Neural progenitor cell (in vitro differentiated cells): ENCODE results near the gene RENBP. TPM values are rescaled to one million over a fixed set of nuclear protein-coding genes. Genes with fewer than 3 reads are reported as not detected.

Experiments used
- DNase-seq: peaks from one replicate; pipeline ENCODE4 v3.0.0-alpha.2; 2016; ENCODE audit warnings: low spot score
- H2AFZ ChIP-seq: fragments of 200-600 bp; sonication (generic); replicated peaks from 2 replicates; pipeline ENCODE4 v1.6.1; 2016; ENCODE audit warnings: antibody characterized with exemption
- H3F3A ChIP-seq: fragments of 200-600 bp; sonication (generic); 2 replicates; pipeline ENCODE4 v1.6.1; 2016; ENCODE audit warnings: antibody characterized with exemption, low read depth
- H3K27ac ChIP-seq: fragments of 200-600 bp; sonication (generic); 2 replicates; pipeline ENCODE4 v1.5.1; 2016; ENCODE audit warnings: mild to moderate bottlenecking
- H3K27me3 ChIP-seq: fragments of 200-600 bp; sonication (generic); 2 replicates; pipeline ENCODE4 v1.6.1; 2016; ENCODE audit warnings: mild to moderate bottlenecking, moderate library complexity
- H3K36me3 ChIP-seq: fragments of 200-600 bp; sonication (generic); 2 replicates; pipeline ENCODE4 v1.5.1; 2016
- H3K4me1 ChIP-seq: fragments of 200-600 bp; sonication (generic); 2 replicates; pipeline ENCODE4 v1.6.1; 2016; ENCODE audit warnings: mixed run types
- H3K4me2 ChIP-seq: fragments of 200-600 bp; sonication (generic); 2 replicates; pipeline ENCODE4 v1.6.1; 2016
- H3K4me3 ChIP-seq: fragments of 200-600 bp; sonication (generic); 2 replicates; pipeline ENCODE4 v1.5.1; 2016
- H3K79me2 ChIP-seq: fragments of 200-600 bp; sonication (generic); 2 replicates; pipeline ENCODE4 v1.6.1; 2016; ENCODE audit warnings: low read depth
- H3K9ac ChIP-seq: fragments of 200-600 bp; sonication (generic); 2 replicates; pipeline ENCODE4 v1.6.1; 2016
- H3K9me3 ChIP-seq: fragments of 200-600 bp; sonication (generic); 2 replicates; pipeline ENCODE4 v1.5.1; 2016; ENCODE audit warnings: low read depth
- H4K20me1 ChIP-seq: fragments of 200-600 bp; sonication (generic); 2 replicates; pipeline ENCODE4 v1.6.1; 2016; ENCODE audit warnings: low read depth
- H3K27ac Mint-ChIP-seq: 3 replicates; pipeline ENCODE4 v1.8.0; 2021; ENCODE audit warnings: mixed read lengths
- H3K27me3 Mint-ChIP-seq: 2 replicates; pipeline ENCODE4 v1.8.0; 2022; ENCODE audit warnings: low read depth, mild to moderate bottlenecking, inconsistent platforms, moderate library complexity, mixed read lengths; ENCODE audit not compliant: insufficient read depth
- H3K36me3 Mint-ChIP-seq: 3 replicates; pipeline ENCODE4 v1.8.0; 2021; ENCODE audit warnings: mixed read lengths
- H3K4me1 Mint-ChIP-seq: 3 replicates; pipeline ENCODE4 v1.8.0; 2021; ENCODE audit warnings: mixed read lengths
- H3K4me3 Mint-ChIP-seq: 3 replicates; pipeline ENCODE4 v1.8.0; 2021; ENCODE audit warnings: mild to moderate bottlenecking, moderate library complexity, mixed read lengths
- H3K9me3 Mint-ChIP-seq: 3 replicates; pipeline ENCODE4 v1.8.0; 2020; ENCODE audit warnings: mixed read lengths
- CTCF ChIP-seq: fragments of 200-600 bp; sonication (generic); IDR thresholded peaks from 2 replicates; pipeline ENCODE4 v1.5.1; 2017; ENCODE audit warnings: antibody characterized with exemption, mild to moderate bottlenecking
- EZH2 ChIP-seq: fragments of 200-600 bp; sonication (generic); IDR thresholded peaks from 2 replicates; pipeline ENCODE4 v1.6.1; 2017; ENCODE audit warnings: antibody characterized with exemption, mild to moderate bottlenecking, moderate library complexity
- EZH2phosphoT487 ChIP-seq: fragments of 200-600 bp; sonication (generic); IDR thresholded peaks from 2 replicates; pipeline ENCODE4 v1.6.1; 2017; ENCODE audit warnings: antibody characterized with exemption
- total RNA-seq: library from RNA; depleted of rRNA; stranded (reverse); fragments of >200 nt; gene quantifications from 2 replicates; pipeline ENCODE4 v1.2.3, GENCODE V29; 2015; ENCODE audit warnings: low replicate concordance

RENBP gene
- total RNA-seq, 1 donor from 2014 or later, result 5.4 TPM

- H3K36me3 Mint-ChIP-seq, result peaks cover 39% of the 10 kb centered on the region
- H3F3A ChIP-seq, result peaks cover 6% of the 10 kb centered on the region
- H3K4me1 ChIP-seq, result no peaks in the 10 kb centered on the region
- peaks cover 11% of the 10 kb centered on the region for H3K79me2 ChIP-seq
- H3K4me2 ChIP-seq, result no peak overlapping the region
- no peak overlapping the region for H3K27ac ChIP-seq
- H3K27me3 Mint-ChIP-seq, result no peaks in the 10 kb centered on the region
- H2AFZ ChIP-seq, result no peak overlapping the region
- peaks cover 6% of the 10 kb centered on the region for H3K4me1 Mint-ChIP-seq
- H3K36me3 ChIP-seq, result no peaks in the 10 kb centered on the region
- no peaks in the 10 kb centered on the region for H3K9me3 Mint-ChIP-seq
- no peak overlapping the region for H3K4me3 Mint-ChIP-seq
- no peak for DNase-seq
- TF ChIP-seq EZH2phosphoT487 (no peak), CTCF (no peak), EZH2 (no peak)
- H3K27me3 ChIP-seq, result no peaks in the 10 kb centered on the region
- H3K9ac ChIP-seq, result no peak overlapping the region
- peaks cover 6% of the 10 kb centered on the region for H4K20me1 ChIP-seq
- H3K9me3 ChIP-seq, result no peaks in the 10 kb centered on the region
- no peak overlapping the region for H3K27ac Mint-ChIP-seq
- H3K4me3 ChIP-seq, result no peak overlapping the region
These were observed 11.8 kb upstream of the RENBP start for GRCh38 chrX:153956044-153956907.

GRCh38 chrX:153955228-153955732 is 10.8 kb upstream of the RENBP start:
- TF ChIP-seq EZH2phosphoT487, result no peak
- no peak for TF ChIP-seq CTCF
- no peak for TF ChIP-seq EZH2
- H3K79me2 ChIP-seq, result peaks cover 11% of the 10 kb centered on the region
- DNase-seq, result no peak
- no peak overlapping the region for H3K4me3 Mint-ChIP-seq
- no peak overlapping the region for H3K9ac ChIP-seq
- H3K27ac Mint-ChIP-seq, result no peak overlapping the region
- H3K4me1 Mint-ChIP-seq, result peaks cover 9% of the 10 kb centered on the region
- peaks cover 7% of the 10 kb centered on the region for H3K27me3 Mint-ChIP-seq
- H3K9me3 Mint-ChIP-seq, result no peaks in the 10 kb centered on the region
- peaks cover 6% of the 10 kb centered on the region for H4K20me1 ChIP-seq
- peaks cover 6% of the 10 kb centered on the region for H3F3A ChIP-seq
- no peak overlapping the region for H3K27ac ChIP-seq
- H3K9me3 ChIP-seq, result no peaks in the 10 kb centered on the region
- H3K4me2 ChIP-seq, result no peak overlapping the region
- peaks cover 39% of the 10 kb centered on the region for H3K36me3 Mint-ChIP-seq
- H3K27me3 ChIP-seq, result no peaks in the 10 kb centered on the region
- H3K36me3 ChIP-seq, result no peaks in the 10 kb centered on the region
- H2AFZ ChIP-seq, result no peak overlapping the region
- no peaks in the 10 kb centered on the region for H3K4me1 ChIP-seq
- H3K4me3 ChIP-seq, result no peak overlapping the region

- Histone ChIP-seq H3K9ac (no peak overlapping the region), H3K27ac (no peak overlapping the region), H3K79me2 (peaks cover 11% of the 10 kb centered on the region), H3K27me3 (no peaks in the 10 kb centered on the region), H3K36me3 (no peaks in the 10 kb centered on the region), H3K4me3 (no peak overlapping the region), H2AFZ (no peak overlapping the region), H3K4me2 (no peak overlapping the region), H3F3A (peaks cover 12% of the 10 kb centered on the region), H4K20me1 (peaks cover 6% of the 10 kb centered on the region), H3K9me3 (no peaks in the 10 kb centered on the region), H3K4me1 (no peaks in the 10 kb centered on the region)
- H3K9me3 Mint-ChIP-seq, result no peaks in the 10 kb centered on the region
- peaks cover 11% of the 10 kb centered on the region for H3K4me1 Mint-ChIP-seq
- DNase-seq, result no peak
- H3K36me3 Mint-ChIP-seq, result peaks cover 37% of the 10 kb centered on the region
- H3K4me3 Mint-ChIP-seq, result no peak overlapping the region
- TF ChIP-seq EZH2 (no peak), EZH2phosphoT487 (no peak), CTCF (no peak)
- peaks cover 7% of the 10 kb centered on the region for H3K27me3 Mint-ChIP-seq
- H3K27ac Mint-ChIP-seq, result no peak overlapping the region
These were observed 10.2 kb upstream of the RENBP start for GRCh38 chrX:153954558-153955227.
